ENCODE measurements around the gene HOTAIR. TPM values are rescaled to one million over a fixed set of nuclear protein-coding genes. Genes with fewer than 3 reads are reported as not detected.
A peak's percentile ranks its signal among the peaks of the same experiment; 100 is the strongest.

The HOTAIR gene
- total RNA-seq, 1 donor from 2014 or later, result not detected

DNA sequence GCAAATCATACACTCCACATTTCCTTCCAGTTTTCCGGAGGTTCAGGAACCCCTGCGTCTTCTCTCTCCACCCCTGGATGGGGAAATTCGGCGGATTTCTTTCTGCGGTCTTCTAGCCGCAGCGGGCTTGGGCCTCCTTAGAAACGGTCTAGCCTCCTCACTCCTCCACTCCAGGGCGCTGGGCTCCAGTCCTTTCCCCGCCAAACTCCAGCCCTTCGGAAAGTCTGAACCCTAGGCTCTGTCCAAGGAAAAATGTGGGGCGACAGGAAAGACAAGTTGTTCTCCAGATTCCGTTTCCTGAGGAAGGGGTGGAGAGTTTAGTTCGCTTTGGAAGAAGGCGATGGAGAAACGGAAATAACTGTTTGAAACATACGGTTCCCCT lies 8.8 kb upstream of the HOTAIR start:
- ChIA-PET CTCF (no interaction called here), POLR2A (interaction anchor here (0.9 kb wide), 1 partner anchor 70 kb away, joined by 6 read pairs; the partner anchor contains the start of gene HOXC4)
- Mint-ChIP-seq H3K4me1 (peaks cover 17% of the 10 kb centered on the region), H3K9me3 (no peaks in the 10 kb centered on the region), H3K36me3 (ENCODE audit: low read depth) (no peaks in the 10 kb centered on the region), H3K27me3 (peaks cover 86% of the 10 kb centered on the region), H3K4me3 (no peak overlapping the region), H3K27ac (peak overlapping the region; percentile 35)
- TF ChIP-seq, protein P1, sequence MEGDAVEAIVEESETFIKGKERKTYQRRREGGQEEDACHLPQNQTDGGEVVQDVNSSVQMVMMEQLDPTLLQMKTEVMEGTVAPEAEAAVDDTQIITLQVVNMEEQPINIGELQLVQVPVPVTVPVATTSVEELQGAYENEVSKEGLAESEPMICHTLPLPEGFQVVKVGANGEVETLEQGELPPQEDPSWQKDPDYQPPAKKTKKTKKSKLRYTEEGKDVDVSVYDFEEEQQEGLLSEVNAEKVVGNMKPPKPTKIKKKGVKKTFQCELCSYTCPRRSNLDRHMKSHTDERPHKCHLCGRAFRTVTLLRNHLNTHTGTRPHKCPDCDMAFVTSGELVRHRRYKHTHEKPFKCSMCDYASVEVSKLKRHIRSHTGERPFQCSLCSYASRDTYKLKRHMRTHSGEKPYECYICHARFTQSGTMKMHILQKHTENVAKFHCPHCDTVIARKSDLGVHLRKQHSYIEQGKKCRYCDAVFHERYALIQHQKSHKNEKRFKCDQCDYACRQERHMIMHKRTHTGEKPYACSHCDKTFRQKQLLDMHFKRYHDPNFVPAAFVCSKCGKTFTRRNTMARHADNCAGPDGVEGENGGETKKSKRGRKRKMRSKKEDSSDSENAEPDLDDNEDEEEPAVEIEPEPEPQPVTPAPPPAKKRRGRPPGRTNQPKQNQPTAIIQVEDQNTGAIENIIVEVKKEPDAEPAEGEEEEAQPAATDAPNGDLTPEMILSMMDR (IDR thresholded peaks at IDR 0.05), result no peak
- intact Hi-C loops (cut with micrococcal nuclease), result no loop called here
- ATAC-seq (ENCODE audit: low read depth), result no peak
- DNase-seq, result no peak

DNA sequence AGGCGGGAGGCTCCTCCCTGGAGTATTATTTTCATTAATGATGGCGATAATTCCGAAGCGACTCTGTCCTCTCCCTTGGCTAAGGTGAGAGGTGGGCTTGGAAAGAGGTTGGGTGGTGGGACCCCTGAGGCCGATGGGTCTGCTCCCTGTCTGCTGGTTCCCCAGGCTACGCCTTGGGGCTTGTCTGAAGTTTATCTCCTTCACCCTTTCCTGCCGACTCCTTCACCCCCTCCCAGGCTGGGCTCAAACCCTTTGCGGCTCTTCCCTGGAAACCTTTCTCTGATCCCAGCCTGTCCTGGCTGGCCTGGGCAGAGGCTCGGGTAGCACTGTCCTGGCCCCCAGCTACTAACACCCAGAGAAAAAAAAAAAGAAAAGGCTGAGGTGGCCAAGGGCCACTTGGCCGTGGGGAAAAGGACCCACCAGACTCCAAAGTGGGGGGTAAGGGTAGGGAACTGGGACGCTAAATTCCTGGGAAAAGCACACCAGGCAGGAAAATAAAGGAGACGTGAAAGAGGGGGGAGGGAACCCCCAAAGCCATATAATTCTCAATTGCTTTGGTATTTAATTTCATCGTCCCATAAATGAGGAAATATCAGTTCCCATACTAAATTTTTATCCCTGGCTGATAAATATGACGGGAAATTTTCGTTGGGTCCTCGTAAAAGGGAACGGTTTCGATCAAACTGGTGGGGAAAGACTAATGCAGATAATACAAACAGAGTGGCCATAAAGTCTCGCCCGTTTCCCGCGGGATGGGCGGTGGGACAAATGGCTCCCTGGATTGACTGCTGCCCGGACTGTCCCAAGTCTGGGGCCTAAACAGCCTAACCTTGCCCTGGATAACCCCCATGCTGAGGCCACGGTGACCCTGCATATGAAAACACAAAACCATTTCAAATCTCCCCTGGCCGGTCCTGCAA lies 8.2 kb upstream of the HOTAIR start:
- intact Hi-C loops (cut with micrococcal nuclease), result no loop called here
- no peak overlapping the region for H3K4me3 Mint-ChIP-seq

DNA sequence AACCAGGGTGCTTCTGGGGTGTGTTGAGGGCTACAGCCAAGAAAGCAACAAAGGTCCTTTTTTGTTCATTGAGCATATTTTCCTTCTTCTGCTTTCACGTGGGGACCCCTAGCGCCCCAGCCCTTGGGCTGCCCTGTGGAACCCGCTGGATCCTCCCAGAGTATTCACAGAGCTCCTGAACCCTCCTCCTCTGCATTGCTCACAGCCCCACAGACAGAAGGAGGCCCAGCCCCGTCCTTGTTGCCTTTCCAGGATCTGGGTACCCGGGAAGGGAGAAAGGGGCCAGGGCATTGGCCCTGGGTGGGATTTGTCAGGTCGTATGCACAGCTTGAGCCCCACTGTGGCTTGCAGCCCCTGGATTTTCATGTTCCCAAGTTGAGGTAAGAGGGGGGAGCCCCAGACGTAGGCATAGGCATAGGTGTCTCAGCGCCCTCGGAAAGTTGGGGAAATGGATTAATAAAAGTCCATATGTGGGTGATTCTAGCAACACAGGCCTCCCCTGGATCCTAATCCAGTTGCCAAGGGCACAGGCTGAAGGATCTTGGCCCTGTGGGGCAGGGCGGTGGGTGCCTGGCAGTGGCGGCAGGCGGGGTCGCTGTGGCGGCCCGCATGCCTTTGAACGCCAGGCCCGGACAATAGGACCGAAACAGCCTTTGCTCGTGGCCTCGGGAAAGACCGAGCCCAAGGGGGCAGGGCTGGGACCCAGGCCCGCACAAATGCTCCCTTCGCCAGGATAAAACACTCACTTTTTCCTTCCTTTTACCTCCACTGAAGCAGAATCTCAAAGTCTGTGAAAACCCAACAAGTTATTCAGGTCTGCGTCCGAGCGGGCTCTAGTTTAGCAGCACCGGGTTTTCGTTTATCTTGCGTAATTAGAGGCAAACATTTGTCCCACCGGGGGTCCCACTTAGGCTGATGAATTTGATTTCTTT lies 7.1 kb upstream of the HOTAIR start:
- ChIA-PET POLR2A (no interaction called here), CTCF (no interaction called here)
- no peaks in the 10 kb centered on the region for H3K36me3 Mint-ChIP-seq (ENCODE audit: low read depth)
- intact Hi-C loops (cut with micrococcal nuclease), result no loop called here
- H3K4me3 Mint-ChIP-seq, result no peak overlapping the region
- peaks cover 17% of the 10 kb centered on the region for H3K4me1 Mint-ChIP-seq
- no peak overlapping the region for H3K27ac Mint-ChIP-seq
- TF ChIP-seq, protein P1 (IDR thresholded peaks at IDR 0.05), result no peak
- ATAC-seq (ENCODE audit: low read depth) (no peak), DNase-seq (no peak)
- H3K9me3 Mint-ChIP-seq, result no peaks in the 10 kb centered on the region
- peaks cover 82% of the 10 kb centered on the region for H3K27me3 Mint-ChIP-seq

More for the DNA sequence above, 8.2 kb upstream of the HOTAIR start:
- Mint-ChIP-seq H3K27ac (peak overlapping the region; percentile 35), H3K36me3 (ENCODE audit: low read depth) (no peaks in the 10 kb centered on the region), H3K27me3 (peaks cover 85% of the 10 kb centered on the region), H3K4me1 (peaks cover 17% of the 10 kb centered on the region), H3K9me3 (no peaks in the 10 kb centered on the region)
- CTCF ChIA-PET, result no interaction called here
- ATAC-seq (ENCODE audit: low read depth), result no peak
- DNase-seq, result no peak
- POLR2A ChIA-PET, result no interaction called here
- TF ChIP-seq, protein P1 (IDR thresholded peaks at IDR 0.05), result no peak

DNA sequence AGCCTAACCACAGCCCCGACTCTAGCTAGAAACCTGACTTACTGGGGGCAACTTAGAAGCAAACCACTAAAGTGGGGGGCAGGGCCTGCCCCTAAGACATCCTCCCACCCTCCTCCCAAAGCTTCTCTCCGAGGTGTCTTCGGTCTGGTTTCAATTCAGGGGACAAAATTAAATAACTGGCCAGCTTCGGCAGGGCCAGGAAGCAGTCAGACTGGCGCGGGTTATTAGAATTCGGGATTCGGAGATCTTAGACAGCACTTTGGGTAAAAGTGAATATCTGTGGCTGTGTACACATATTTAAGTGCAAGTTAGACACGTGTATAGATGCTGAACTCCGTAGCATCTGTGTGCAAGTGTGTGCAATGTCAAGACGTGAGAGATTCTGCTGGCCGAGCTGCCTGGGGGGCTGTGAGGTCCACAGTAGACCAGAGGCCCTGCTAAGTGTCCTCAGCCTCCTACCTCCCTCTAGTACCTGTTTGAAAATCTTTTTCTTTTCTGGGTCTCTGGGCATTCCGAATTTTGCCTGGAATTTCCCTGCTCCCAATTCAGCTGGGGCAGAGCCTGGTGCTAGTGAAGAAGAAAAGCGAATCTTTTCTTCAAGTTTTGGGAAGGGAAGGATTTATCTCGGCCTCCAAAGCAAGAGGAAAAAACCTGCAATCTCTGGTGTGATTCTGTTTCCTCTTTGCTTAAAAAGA lies 6.2 kb upstream of the HOTAIR start:
- DNase-seq, result no peak
- Mint-ChIP-seq H3K36me3 (ENCODE audit: low read depth) (no peaks in the 10 kb centered on the region), H3K4me3 (no peak overlapping the region), H3K27ac (no peak overlapping the region), H3K27me3 (peaks cover 79% of the 10 kb centered on the region), H3K4me1 (peaks cover 11% of the 10 kb centered on the region), H3K9me3 (no peaks in the 10 kb centered on the region)
- ATAC-seq (ENCODE audit: low read depth), result no peak
- ChIA-PET CTCF (no interaction called here), POLR2A (no interaction called here)
- intact Hi-C loops (cut with micrococcal nuclease), result no loop called here
- TF ChIP-seq, protein P1 (IDR thresholded peaks at IDR 0.05), result no peak

Measured in activated B cell treated with CpG ODN at 0.5 μM for 24 hours (primary cell).